ENCODE measurements around the gene GALNTL6. TPM values are rescaled to one million over a fixed set of nuclear protein-coding genes. Genes with fewer than 3 reads are reported as not detected.

Gene GALNTL6
- total RNA-seq, 4 donors from 2014 or later: 0.67 to 0.70 TPM; not detected in 2

DNA sequence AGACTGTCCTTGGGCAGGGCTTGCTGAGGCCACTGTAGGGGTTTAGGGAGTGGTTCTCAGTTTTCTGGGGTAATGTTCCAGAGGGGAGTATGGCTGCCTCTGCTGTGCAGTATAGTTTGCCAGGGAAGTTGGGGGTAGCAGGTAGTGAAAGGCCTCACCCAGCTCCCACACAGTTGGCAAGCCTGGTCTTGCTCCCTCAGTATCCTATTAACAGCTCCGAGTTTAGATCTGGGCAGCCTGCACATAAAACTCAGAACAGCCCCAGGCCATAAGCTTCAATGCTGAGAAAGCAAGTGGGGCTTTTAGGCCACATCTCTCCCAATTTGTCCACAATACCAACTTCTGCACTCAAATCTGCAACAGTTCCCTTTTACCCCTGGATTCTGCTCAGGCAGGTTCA, 205.2 kb downstream of the GALNTL6 start:
- TF ChIP-seq POLR2A (IDR thresholded peaks at IDR 0.05): no peak
- TF ChIP-seq, protein P1, sequence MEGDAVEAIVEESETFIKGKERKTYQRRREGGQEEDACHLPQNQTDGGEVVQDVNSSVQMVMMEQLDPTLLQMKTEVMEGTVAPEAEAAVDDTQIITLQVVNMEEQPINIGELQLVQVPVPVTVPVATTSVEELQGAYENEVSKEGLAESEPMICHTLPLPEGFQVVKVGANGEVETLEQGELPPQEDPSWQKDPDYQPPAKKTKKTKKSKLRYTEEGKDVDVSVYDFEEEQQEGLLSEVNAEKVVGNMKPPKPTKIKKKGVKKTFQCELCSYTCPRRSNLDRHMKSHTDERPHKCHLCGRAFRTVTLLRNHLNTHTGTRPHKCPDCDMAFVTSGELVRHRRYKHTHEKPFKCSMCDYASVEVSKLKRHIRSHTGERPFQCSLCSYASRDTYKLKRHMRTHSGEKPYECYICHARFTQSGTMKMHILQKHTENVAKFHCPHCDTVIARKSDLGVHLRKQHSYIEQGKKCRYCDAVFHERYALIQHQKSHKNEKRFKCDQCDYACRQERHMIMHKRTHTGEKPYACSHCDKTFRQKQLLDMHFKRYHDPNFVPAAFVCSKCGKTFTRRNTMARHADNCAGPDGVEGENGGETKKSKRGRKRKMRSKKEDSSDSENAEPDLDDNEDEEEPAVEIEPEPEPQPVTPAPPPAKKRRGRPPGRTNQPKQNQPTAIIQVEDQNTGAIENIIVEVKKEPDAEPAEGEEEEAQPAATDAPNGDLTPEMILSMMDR (IDR thresholded peaks at IDR 0.05): no peak
- Histone ChIP-seq H3K36me3 (no peaks in the 10 kb centered on the region), H3K4me3 (no peak overlapping the region), H3K27me3 (no peaks in the 10 kb centered on the region), H3K9me3 (no peaks in the 10 kb centered on the region), H3K4me1 (no peaks in the 10 kb centered on the region), H3K27ac (no peak overlapping the region)
- no peak for DNase-seq

DNA sequence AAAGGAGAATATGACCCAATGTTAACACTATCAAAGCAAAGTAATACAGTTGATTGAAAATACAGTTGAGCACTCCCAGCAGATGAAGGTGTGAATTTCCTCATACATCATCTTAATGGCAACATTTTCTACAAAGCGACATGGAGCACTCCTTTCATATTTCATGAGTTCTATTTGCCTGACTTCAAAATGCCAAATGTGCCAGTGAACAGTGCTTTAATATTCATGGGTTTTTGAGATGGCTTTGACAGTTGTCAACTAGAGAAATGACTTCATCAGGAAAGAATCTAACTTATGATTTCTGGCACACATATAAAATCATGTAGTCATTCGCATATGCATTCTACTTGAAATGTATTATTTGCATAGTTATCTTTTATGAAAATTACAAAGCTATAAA, 222.4 kb downstream of the GALNTL6 start:
- TF ChIP-seq, protein P1 (IDR thresholded peaks at IDR 0.05): no peak
- TF ChIP-seq POLR2A (IDR thresholded peaks at IDR 0.05): no peak
- H3K36me3 ChIP-seq: no peaks in the 10 kb centered on the region
- H3K27me3 ChIP-seq: no peaks in the 10 kb centered on the region
- H3K9me3 ChIP-seq: no peaks in the 10 kb centered on the region
- H3K4me1 ChIP-seq: no peaks in the 10 kb centered on the region
- no peak overlapping the region for H3K4me3 ChIP-seq
- DNase-seq: no peak
- H3K27ac ChIP-seq: no peak overlapping the region

DNA sequence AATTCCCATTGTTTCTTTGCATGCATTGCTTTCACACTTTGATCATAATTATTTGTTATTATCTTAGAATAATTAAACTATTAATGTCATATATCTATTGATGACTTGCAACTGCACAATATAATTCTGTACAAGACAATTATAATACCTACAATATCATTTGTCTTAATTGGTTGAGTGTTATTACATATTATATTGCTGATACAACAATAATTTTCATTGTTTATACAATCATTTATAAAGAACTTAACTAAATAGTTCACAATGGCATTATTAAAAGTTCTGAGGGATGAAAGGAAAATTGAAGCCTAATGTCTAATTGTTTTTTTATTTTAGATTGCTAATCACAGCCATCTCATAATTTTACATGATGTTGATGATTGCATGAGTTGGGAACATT, 227.6 kb downstream of the GALNTL6 start:
- Histone ChIP-seq H3K9me3 (no peaks in the 10 kb centered on the region), H3K4me3 (no peak overlapping the region), H3K27ac (no peak overlapping the region), H3K4me1 (no peaks in the 10 kb centered on the region), H3K27me3 (no peaks in the 10 kb centered on the region), H3K36me3 (no peaks in the 10 kb centered on the region)
- TF ChIP-seq, protein P1 (IDR thresholded peaks at IDR 0.05): no peak
- no peak for TF ChIP-seq POLR2A (IDR thresholded peaks at IDR 0.05)
- no peak for DNase-seq

DNA sequence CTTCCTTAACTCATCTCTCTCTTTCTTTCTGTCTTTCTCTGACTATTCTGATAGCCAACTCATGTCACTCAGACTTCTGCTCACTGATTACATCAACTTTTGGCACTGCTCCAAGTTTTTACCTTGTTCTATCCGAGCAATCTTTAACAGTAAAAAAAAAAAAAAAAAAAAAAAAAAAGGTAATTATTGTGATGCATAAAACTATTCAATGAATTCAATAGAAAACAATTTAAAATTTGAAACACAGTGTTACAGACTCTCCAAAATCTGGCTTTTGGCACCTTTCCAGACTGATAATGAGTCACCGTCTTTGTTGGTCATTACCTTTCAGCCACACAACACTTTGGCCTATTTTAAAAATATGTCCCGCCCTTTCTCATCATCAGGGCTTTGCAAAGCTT, 229.5 kb downstream of the GALNTL6 start:
- H3K36me3 ChIP-seq: no peaks in the 10 kb centered on the region
- H3K4me3 ChIP-seq: no peak overlapping the region
- H3K27ac ChIP-seq: no peak overlapping the region
- no peaks in the 10 kb centered on the region for H3K9me3 ChIP-seq
- H3K27me3 ChIP-seq: no peaks in the 10 kb centered on the region
- TF ChIP-seq, protein P1 (IDR thresholded peaks at IDR 0.05): no peak
- TF ChIP-seq POLR2A (IDR thresholded peaks at IDR 0.05): no peak
- no peaks in the 10 kb centered on the region for H3K4me1 ChIP-seq
- DNase-seq: no peak

DNA sequence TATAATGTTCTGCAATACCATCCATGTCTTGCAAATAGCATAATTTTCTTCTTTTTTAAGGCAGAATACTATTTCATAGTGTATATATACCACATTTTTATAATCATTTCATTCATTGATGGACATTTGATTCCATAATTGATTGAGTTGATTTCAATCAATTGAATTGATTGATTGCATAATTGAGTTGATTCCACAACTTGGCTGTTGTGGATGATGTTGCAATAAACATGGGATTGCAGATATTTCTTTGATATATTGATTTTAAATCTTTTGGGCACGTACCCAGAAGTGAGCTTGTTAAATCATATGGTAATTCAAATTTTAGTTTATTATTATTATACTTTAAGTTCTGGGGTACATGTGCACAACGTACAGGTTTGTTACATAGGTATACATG, 232.8 kb downstream of the GALNTL6 start:
- Histone ChIP-seq H3K36me3 (no peaks in the 10 kb centered on the region), H3K27me3 (no peaks in the 10 kb centered on the region), H3K4me1 (no peaks in the 10 kb centered on the region), H3K4me3 (no peak overlapping the region), H3K27ac (no peak overlapping the region), H3K9me3 (no peaks in the 10 kb centered on the region)
- DNase-seq: no peak
- TF ChIP-seq, protein P1 (IDR thresholded peaks at IDR 0.05): no peak
- no peak for TF ChIP-seq POLR2A (IDR thresholded peaks at IDR 0.05)

DNA sequence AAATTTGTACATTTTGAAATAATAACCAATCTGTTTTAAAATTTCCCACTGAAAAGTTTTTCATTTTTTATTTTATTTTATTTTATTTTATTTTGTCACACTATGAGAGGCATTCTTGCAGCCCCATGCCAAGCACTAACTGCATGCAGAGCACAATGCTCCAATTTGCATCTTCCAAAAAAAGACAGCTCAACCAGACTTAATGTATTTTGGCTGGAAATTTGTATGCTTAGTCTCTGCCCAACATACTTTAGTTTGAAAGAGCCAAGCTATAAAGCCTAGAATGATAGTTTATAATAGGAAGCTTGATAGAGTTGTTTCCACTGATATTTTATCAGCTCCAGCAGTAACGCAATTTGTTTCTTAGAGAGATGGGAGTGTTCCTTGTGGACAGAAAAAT, 235.5 kb downstream of the GALNTL6 start:
- TF ChIP-seq, protein P1 (IDR thresholded peaks at IDR 0.05): no peak
- no peak for TF ChIP-seq POLR2A (IDR thresholded peaks at IDR 0.05)
- DNase-seq: no peak
- H3K9me3 ChIP-seq: no peaks in the 10 kb centered on the region
- no peak overlapping the region for H3K27ac ChIP-seq
- no peaks in the 10 kb centered on the region for H3K36me3 ChIP-seq
- H3K4me1 ChIP-seq: no peaks in the 10 kb centered on the region
- H3K27me3 ChIP-seq: no peaks in the 10 kb centered on the region
- no peak overlapping the region for H3K4me3 ChIP-seq

All from Peyer's patch (tissue), 4 donors.